GF-D8 (cell line): ENCODE data around the gene AZGP1.
"Not testable (repeated sequence)": the region's sequence is repeated elsewhere in the genome, so short reads cannot be mapped to it uniquely, and the experiment has no call there.

Experiments
- DNase-seq: peaks from one replicate; lab custom pipeline; 2025; lab: John Stamatoyannopoulos, UW

Gene AZGP1

DNA sequence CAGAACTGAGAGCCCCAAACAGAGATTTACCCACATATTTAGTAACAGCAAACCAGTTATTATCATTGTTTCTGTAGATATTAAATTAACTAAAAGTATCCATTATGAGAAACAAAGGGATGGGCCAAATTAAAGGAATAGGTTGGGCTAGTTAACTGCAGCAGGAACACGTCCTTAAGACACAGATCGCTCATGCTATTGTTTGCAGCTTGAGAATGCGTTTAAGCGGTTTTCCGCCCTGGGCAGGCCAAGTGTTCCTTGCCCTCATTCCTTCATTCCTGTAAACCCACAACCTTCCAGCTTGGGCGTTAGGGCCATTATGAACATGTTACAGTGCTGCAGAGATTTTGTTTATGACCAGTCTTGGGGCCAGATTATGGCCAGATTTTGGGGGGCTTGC is 25.0 kb downstream of the AZGP1 start:
- DNase-seq, result not testable (repeated sequence)

DNA sequence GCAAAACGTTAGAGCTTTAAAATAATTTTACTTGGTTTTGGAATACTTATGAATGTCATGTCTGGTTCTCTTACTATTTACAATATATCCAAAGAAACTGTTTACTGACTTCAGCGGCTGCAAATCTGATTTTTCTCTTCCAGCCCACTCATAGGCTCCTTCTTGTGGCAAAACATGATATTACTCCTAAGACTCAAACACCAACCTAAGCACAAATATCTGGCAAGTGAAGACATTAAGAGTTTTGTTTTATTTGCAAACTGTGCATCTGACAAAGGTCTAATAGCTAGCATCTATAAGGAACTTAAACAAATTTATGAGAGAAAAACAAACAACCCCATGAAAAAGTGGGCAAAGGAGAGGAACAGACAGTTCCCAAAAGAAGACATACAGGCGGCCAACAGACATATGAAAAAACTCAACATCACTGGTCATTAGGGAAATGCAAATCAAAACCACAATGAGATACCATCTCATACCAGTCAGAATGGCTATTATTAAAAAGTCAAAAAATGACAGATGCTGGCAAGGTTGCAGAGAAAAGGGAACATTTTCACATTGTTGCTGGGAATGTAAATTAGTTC is 26.1 kb downstream of the AZGP1 start:
- DNase-seq, result no peak

DNA sequence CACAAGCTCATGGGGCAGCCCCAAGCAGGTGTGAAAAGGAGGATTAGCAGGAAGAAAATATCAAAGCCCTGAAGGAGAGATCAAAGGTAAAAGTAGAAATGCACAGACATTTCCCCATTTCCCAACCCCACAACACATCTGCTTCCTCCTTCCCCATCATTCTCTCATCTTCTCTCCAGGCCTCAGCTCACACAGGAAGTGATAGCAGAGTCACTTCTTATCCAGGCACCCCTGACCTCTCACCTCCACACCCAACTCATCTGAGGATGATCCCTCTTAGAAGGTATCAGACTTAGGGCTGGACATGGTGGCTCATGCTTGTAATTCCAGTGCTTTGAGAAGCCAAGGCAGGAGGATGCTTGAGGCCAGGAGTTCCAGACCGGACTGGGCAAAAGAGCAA is 28.2 kb downstream of the AZGP1 start:
- no peak for DNase-seq

DNA sequence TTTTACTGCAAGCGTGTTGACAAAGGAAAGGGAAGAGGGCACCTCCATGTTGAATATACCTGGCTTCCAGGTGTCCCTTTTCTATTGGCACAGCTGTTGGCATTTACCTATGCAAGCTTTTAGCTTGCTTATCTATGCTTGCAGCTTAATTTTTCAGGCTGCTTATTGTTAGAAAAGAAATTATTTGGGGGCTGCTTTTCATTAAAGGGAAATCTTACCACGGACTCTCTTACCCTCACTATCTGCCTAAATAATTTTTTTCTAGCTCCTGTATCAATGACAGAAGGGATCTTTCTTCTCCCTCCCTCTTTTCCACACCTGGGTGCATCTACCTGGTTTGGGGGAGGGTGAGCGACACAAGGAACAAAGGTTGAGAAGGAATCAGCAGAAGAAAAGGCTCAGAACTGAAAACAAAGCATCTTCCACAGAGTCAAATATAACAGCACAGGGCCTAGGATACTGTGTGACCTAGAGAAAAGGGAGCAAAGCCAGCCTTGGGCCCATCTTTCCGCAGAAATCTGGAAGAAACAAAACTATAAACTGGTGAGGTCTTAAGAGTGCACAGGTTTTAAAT is 31.2 kb downstream of the AZGP1 start:
- no peak for DNase-seq

DNA sequence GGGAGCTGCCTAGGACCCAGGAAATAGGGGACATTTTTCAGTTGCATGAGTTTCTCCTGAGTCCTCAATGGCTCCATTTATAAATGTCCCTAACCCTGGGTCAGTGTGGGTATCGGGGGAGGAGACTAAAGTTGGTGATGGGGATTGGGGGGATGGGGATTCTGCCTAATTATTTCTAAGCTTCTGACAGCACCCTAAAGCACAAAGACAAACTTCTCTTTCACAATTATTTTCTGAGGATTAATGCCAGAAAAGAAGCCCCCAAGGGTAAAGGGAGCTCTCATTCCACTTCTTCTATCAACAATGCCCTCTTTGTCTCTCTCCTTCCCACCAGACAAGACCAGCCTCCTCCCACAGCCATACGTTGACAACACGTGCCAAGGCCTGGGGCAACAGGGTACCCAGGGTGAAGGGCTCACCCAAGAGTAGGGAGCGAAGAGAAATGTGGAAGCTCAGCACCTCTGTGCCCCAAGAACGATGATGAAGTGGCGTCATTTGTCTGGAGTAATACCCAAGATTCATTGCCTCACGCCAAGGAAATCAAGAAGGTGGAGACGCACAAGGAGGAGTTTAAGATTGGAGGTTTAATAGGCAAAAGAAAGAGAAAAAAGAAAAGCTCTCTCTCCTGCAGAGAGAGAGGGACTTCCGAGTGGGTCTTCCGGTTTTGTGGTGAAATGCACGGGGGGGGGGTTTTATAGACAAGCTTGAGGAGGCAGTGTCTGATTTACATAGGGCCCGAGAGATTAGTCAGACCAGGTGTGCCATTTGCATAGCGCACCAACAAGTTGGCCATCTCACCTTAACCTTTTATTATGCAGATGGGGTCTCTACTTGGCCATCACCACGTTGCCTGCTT is 32.0 kb downstream of the AZGP1 start:
- DNase-seq, result no peak

DNA sequence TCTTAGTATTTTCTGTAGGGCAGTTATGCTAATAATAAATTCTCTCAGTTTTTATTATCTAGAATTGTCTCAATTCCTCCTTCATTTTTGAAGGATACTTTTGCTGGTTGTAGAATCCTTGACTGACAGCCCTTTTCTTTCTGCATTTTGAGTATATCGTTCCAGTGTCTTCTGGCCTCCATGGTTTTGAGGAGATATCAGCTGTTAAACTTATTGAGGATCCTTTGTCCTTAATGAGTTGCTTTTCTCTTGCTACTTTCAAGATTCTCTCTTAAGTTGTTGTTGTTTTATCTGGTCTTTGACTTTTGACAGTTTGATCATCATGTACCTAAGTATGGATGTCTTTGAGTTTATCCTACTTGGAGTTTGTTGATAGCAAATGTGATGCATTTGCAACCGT is 37.5 kb downstream of the AZGP1 start:
- DNase-seq, result no peak

DNA sequence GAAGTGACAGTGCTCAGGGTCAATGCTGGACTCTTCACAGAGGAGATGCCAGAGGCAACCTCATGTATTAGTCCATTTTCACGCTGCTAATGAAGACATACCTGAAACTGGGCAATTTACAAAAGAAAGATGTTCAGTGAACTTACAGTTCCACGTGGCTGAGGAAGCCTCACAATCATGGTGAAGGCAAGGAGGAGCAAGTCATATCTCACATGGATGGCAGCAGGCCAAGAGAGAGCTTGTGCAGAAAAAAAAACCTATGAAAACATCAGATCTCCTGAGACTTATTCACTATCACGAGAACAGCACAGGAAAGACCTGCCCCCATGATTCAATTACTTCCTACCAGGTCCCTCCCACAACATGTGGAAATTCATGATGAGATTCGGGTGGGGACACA is 40.8 kb downstream of the AZGP1 start:
- DNase-seq, result not testable (repeated sequence)

DNA sequence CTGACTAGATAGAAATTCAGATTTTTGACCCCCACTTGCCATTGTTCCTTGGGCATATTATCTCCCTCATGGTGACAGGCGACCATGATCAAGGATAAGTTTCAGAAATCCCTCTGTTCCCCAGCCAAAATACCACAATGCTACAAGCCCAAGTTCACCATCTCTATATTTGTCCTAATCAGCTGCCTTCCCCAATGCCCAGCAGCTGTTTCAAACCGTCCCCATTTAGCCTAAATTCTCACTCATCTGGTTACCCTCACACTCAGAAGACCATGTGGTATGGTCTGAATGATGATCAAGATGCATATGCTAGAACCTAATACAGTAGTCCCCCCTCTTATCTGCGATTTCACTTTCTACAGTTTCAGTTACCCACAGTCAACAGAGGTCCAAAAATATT is 45.5 kb downstream of the AZGP1 start:
- DNase-seq, result no peak

DNA sequence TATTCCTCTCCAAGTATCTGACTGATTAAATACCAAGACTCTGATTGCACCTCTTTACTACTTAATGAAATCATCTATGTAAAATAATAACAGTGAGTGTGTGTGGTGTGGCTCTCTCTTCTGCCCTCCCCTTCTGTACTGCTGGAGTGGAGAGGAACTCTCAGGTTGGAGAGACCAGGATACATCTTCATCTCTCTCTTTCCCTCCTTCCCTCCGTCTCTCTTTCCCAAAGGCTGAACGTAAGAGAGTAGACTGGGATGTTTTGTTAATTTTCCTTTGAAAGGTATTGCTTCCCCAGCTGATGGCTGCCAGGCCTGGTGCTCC is 46.1 kb downstream of the AZGP1 start:
- no peak for DNase-seq

DNA sequence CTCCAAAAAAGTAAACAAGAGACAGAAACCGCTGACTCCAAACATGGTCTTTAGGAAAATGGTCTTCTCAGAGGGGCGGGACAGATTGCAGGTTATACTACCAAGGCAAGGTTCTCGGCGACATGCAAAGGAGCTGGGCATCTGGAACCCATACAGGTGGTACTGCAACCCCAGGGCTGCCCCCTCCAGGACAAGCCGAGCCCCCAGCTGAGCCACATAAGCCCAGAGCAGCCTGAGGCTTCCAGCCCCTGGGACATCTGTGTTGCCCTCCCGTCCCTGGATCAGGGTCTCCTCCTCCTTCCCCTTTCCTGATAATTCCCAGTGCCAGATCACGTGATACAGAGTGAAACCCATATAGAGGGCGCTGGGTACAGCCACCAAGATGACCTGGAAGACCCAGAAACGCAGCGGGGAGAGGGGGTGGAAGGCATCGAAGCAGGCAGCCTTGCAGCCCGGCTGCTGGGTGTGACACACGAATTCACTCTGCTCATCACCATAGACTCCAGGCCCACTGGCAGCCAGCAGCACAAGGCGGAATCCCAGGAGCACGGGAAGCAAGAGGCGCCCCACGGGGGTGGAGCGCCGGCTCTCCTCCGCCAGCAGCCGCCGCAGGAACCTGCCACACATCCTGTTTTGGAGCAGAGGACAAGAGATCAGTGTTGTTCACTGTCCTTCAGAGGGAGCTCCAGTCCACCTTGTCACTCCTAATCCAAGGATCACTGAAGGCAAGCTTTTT is 46.7 kb downstream of the AZGP1 start, which contains the start of gene GJC3:
TSS of gene GJC3 (minus strand) at position 627 of the 736 bp plus-strand sequence. CDS start at position 627, 0 bp downstream.
- DNase-seq, result peak; percentile 40

DNA sequence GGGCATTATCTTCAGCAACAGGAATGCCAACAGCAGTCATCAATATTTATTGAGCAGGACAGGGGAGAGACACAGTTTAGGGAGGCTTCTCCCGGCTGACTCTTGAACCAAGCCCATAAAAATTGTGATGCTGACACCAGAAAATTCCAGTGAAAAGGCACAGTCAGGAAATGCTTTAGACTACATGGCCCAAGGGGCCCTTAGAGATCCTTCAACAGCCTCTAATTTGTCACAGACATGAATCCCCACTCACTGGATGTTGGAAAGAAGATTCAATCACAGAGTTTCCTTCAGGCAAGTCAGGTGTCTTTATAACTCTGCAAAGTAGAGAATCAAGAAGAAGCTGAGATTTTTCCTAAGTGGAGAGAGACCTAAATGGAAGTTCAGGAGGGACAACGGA is 47.6 kb downstream of the AZGP1 start:
- no peak for DNase-seq

DNA sequence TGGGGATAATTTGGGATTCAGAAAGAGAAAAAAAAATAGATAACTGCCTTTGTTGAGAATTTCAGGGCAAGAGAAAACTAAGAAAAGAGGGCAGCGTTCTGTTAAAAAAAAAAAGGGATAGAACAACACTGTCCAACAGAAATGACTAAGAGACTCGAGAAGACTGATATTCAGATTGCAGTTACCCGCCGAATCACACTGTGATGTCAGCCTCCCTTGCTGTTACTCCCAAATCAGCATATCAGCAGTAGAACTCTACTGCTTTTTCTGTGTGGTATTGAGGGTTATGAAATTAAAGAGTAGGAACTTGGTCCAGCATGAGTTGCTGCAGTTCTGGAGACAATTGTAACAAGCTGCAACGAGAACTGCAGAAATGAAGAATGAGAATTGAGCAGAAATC is 48.3 kb downstream of the AZGP1 start:
- no peak for DNase-seq

DNA sequence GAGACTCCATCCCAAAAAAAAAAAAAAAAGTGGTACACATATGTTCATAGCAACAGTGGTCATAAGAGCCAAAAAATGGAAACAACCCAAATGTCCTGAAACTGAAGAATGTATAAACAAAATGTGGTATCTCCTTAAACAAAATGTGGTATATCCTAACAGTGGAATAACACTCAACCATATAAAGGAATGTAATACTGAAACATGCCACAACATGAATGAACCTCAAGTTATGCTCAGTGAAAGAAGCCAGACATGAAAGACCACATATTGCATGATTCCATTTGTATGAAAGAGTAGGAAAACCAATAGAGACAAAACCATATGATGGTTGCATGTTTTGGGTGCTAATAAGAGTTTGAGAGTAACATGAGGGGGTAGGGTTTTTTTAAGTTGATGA is 49.5 kb downstream of the AZGP1 start:
- no peak for DNase-seq

DNA sequence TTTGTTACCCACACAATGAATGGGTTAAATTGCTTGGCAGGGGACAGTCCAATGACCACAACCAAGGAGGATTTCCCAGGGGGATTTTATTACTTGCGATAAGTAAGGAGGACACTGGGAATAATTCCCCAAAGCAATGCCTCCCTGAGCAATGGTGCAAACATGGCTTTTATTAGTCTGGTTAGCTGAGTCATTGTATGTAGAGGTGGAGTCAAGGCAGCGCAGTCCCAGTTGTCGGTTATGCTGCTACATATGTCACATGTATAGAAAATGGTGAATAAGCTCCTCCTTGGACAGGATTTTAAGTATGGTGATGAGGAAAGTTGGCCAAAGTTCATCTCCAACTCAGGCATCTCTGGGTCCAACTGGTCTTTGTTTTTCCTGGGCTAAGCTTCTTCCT is 52.6 kb downstream of the AZGP1 start:
- DNase-seq, result no peak

DNA sequence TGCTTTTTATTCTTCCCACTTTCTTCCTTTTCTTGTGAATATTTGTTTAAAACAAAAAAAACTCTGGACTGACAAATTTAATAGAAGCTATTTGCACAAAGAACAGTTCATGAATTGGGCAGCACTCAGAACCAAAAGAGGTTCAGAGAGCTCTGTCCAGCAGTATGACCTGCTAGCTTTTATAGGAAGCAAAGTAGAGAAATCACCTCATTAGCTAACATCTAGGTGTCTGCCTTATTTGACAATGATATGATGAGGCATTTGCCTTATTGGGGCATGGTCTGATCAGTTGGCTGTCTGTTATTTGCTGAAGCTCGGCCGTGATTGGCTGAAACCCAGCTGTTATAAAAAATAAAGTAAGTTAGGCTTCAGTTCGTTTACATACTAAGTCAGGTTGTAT is 55.7 kb downstream of the AZGP1 start:
- no peak for DNase-seq

DNA sequence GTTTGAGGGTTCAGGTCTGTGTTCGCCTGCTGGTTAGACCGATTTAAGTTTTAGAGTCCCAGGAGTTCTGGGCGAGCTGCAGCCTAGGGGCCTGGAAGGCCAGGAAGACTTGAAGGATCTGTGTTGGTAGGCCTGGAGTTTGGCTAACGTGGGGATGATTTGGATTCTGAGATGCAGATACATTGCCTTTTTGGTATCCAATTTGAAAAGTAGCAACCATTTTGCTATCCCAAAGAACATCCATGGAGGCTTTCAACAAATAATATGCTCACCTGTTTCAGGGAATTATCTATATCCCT is 56.1 kb downstream of the AZGP1 start:
- DNase-seq, result no peak

DNA sequence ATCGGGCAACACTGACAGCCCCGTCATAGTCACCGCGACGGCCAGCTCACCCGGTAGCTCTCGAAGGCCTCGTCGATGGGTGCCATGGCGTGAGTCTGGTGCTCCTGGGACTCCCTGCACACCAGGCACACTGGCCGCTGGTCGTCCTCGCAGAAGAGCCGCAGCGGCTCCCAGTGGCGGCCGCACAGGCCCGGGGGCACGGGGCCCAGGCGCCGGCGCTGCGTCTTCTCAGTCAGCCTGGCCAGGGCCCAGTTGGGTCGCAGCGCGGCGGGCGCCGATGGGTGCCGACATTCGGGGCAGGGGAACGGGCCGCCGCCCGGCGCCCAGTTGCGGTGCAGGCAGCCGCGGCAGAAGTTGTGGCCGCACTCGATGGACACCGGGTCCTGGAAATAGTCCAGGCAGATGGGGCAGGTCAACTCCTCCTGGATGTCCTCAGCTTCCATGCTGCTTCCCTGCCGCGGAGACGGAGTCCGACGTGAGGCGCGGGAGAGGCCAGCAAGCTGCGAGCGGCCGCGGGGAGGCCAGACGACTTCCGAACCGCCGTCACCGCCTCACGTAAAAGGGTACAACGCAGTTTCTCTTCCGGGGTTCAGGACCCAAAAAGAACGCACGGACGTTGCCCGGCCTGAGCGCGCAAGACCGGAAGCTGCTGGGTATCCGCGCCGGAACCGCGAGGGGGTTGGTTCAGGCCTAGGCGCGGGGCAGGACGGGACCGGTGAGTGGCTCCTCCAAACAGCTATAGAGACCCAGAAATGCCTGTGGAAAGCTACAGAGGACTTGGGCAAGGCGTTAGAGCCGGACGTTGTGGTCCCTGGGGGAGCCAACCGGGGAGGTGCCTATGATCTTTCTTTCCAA is 56.6 kb downstream of the AZGP1 start, which contains the start of gene TRIM4:
TSS of gene TRIM4 (minus strand) at position 572 of the 855 bp plus-strand sequence. CDS start at position 443, 129 bp downstream.
- DNase-seq, result peak; percentile 89
